ENCODE results near the gene C13orf46.

Gene C13orf46

GRCh38 chr13:113965383-113965874 is 8.4 kb downstream of the C13orf46 start:
- Histone ChIP-seq H3K36me3 (ENCODE audit: control insufficient read depth, insufficient read depth, low read length) (no peaks in the 10 kb centered on the region), H3K27me3 (ENCODE audit: control insufficient read depth, insufficient read depth, low read length) (no peaks in the 10 kb centered on the region), H3K4me1 (ENCODE audit: control insufficient read depth, insufficient read depth, low read length) (no peaks in the 10 kb centered on the region), H3K9me3 (ENCODE audit: control insufficient read depth, insufficient read depth, low read length) (peaks cover 10% of the 10 kb centered on the region), H3K9ac (ENCODE audit: low read depth, low read length) (no peak overlapping the region), H3K4me3 (ENCODE audit: low read depth, low read length) (no peak overlapping the region)

GRCh38 chr13:113964251-113964995 is 9.5 kb downstream of the C13orf46 start:
- peaks cover 13% of the 10 kb centered on the region for H3K9me3 ChIP-seq (ENCODE audit: control insufficient read depth, insufficient read depth, low read length)
- H3K27me3 ChIP-seq (ENCODE audit: control insufficient read depth, insufficient read depth, low read length): no peaks in the 10 kb centered on the region

GRCh38 chr13:113963376-113963775 is 10.5 kb downstream of the C13orf46 start:
- no peak overlapping the region for H3K9ac ChIP-seq (ENCODE audit: low read depth, low read length)
- no peaks in the 10 kb centered on the region for H3K4me1 ChIP-seq (ENCODE audit: control insufficient read depth, insufficient read depth, low read length)
- no peak overlapping the region for H3K4me3 ChIP-seq (ENCODE audit: low read depth, low read length)
- no peaks in the 10 kb centered on the region for H3K27me3 ChIP-seq (ENCODE audit: control insufficient read depth, insufficient read depth, low read length)
- no peaks in the 10 kb centered on the region for H3K36me3 ChIP-seq (ENCODE audit: control insufficient read depth, insufficient read depth, low read length)
- peaks cover 19% of the 10 kb centered on the region for H3K9me3 ChIP-seq (ENCODE audit: control insufficient read depth, insufficient read depth, low read length)

More at GRCh38 chr13:113964251-113964995, 9.5 kb downstream of the C13orf46 start:
- Histone ChIP-seq H3K4me3 (ENCODE audit: low read depth, low read length) (no peak overlapping the region), H3K4me1 (ENCODE audit: control insufficient read depth, insufficient read depth, low read length) (no peaks in the 10 kb centered on the region), H3K36me3 (ENCODE audit: control insufficient read depth, insufficient read depth, low read length) (no peaks in the 10 kb centered on the region), H3K9ac (ENCODE audit: low read depth, low read length) (no peak overlapping the region)

- H3K9me3 ChIP-seq (ENCODE audit: control insufficient read depth, insufficient read depth, low read length): peaks cover 19% of the 10 kb centered on the region
- H3K9ac ChIP-seq (ENCODE audit: low read depth, low read length): no peak overlapping the region
- no peaks in the 10 kb centered on the region for H3K36me3 ChIP-seq (ENCODE audit: control insufficient read depth, insufficient read depth, low read length)
- H3K4me1 ChIP-seq (ENCODE audit: control insufficient read depth, insufficient read depth, low read length): no peaks in the 10 kb centered on the region
- no peaks in the 10 kb centered on the region for H3K27me3 ChIP-seq (ENCODE audit: control insufficient read depth, insufficient read depth, low read length)
- no peak overlapping the region for H3K4me3 ChIP-seq (ENCODE audit: low read depth, low read length)
Observed at GRCh38 chr13:113962975-113963374, 10.9 kb downstream of the C13orf46 start.

GRCh38 chr13:113962386-113962785 is 11.5 kb downstream of the C13orf46 start:
- no peaks in the 10 kb centered on the region for H3K36me3 ChIP-seq (ENCODE audit: control insufficient read depth, insufficient read depth, low read length)
- peaks cover 19% of the 10 kb centered on the region for H3K9me3 ChIP-seq (ENCODE audit: control insufficient read depth, insufficient read depth, low read length)
- H3K9ac ChIP-seq (ENCODE audit: low read depth, low read length): no peak overlapping the region
- no peaks in the 10 kb centered on the region for H3K27me3 ChIP-seq (ENCODE audit: control insufficient read depth, insufficient read depth, low read length)
- no peaks in the 10 kb centered on the region for H3K4me1 ChIP-seq (ENCODE audit: control insufficient read depth, insufficient read depth, low read length)
- H3K4me3 ChIP-seq (ENCODE audit: low read depth, low read length): no peak overlapping the region

- H3K9me3 ChIP-seq (ENCODE audit: control insufficient read depth, insufficient read depth, low read length): peaks cover 19% of the 10 kb centered on the region
- peaks cover 4% of the 10 kb centered on the region for H3K36me3 ChIP-seq (ENCODE audit: control insufficient read depth, insufficient read depth, low read length)
- no peaks in the 10 kb centered on the region for H3K27me3 ChIP-seq (ENCODE audit: control insufficient read depth, insufficient read depth, low read length)
- H3K9ac ChIP-seq (ENCODE audit: low read depth, low read length): no peak overlapping the region
- H3K4me3 ChIP-seq (ENCODE audit: low read depth, low read length): no peak overlapping the region
- H3K4me1 ChIP-seq (ENCODE audit: control insufficient read depth, insufficient read depth, low read length): no peaks in the 10 kb centered on the region
Observed at GRCh38 chr13:113960276-113960948, 13.5 kb downstream of the C13orf46 start.

GRCh38 chr13:113959198-113959597 is 14.7 kb downstream of the C13orf46 start:
- Histone ChIP-seq H3K4me3 (ENCODE audit: low read depth, low read length) (no peak overlapping the region), H3K27me3 (ENCODE audit: control insufficient read depth, insufficient read depth, low read length) (no peaks in the 10 kb centered on the region), H3K9ac (ENCODE audit: low read depth, low read length) (no peak overlapping the region), H3K9me3 (ENCODE audit: control insufficient read depth, insufficient read depth, low read length) (peaks cover 19% of the 10 kb centered on the region), H3K36me3 (ENCODE audit: control insufficient read depth, insufficient read depth, low read length) (peaks cover 4% of the 10 kb centered on the region), H3K4me1 (ENCODE audit: control insufficient read depth, insufficient read depth, low read length) (no peaks in the 10 kb centered on the region)

GRCh38 chr13:113958373-113958772 is 15.5 kb downstream of the C13orf46 start:
- Histone ChIP-seq H3K4me3 (ENCODE audit: low read depth, low read length) (no peak overlapping the region), H3K27me3 (ENCODE audit: control insufficient read depth, insufficient read depth, low read length) (no peaks in the 10 kb centered on the region), H3K36me3 (ENCODE audit: control insufficient read depth, insufficient read depth, low read length) (peaks cover 4% of the 10 kb centered on the region), H3K9ac (ENCODE audit: low read depth, low read length) (no peak overlapping the region), H3K9me3 (ENCODE audit: control insufficient read depth, insufficient read depth, low read length) (peaks cover 19% of the 10 kb centered on the region), H3K4me1 (ENCODE audit: control insufficient read depth, insufficient read depth, low read length) (no peaks in the 10 kb centered on the region)

- H3K9me3 ChIP-seq (ENCODE audit: control insufficient read depth, insufficient read depth, low read length): peaks cover 12% of the 10 kb centered on the region
- no peak overlapping the region for H3K4me3 ChIP-seq (ENCODE audit: low read depth, low read length)
- no peak overlapping the region for H3K9ac ChIP-seq (ENCODE audit: low read depth, low read length)
- H3K27me3 ChIP-seq (ENCODE audit: control insufficient read depth, insufficient read depth, low read length): no peaks in the 10 kb centered on the region
- no peaks in the 10 kb centered on the region for H3K4me1 ChIP-seq (ENCODE audit: control insufficient read depth, insufficient read depth, low read length)
- peaks cover 4% of the 10 kb centered on the region for H3K36me3 ChIP-seq (ENCODE audit: control insufficient read depth, insufficient read depth, low read length)
Observed at GRCh38 chr13:113956571-113956970, 17.3 kb downstream of the C13orf46 start.

GRCh38 chr13:113955691-113956090 is 18.2 kb downstream of the C13orf46 start:
- Histone ChIP-seq H3K4me1 (ENCODE audit: control insufficient read depth, insufficient read depth, low read length) (no peaks in the 10 kb centered on the region), H3K36me3 (ENCODE audit: control insufficient read depth, insufficient read depth, low read length) (peaks cover 4% of the 10 kb centered on the region), H3K9ac (ENCODE audit: low read depth, low read length) (no peak overlapping the region), H3K27me3 (ENCODE audit: control insufficient read depth, insufficient read depth, low read length) (no peaks in the 10 kb centered on the region), H3K9me3 (ENCODE audit: control insufficient read depth, insufficient read depth, low read length) (peaks cover 11% of the 10 kb centered on the region), H3K4me3 (ENCODE audit: low read depth, low read length) (no peak overlapping the region)

GRCh38 chr13:113955235-113955634 is 18.6 kb downstream of the C13orf46 start:
- H3K9me3 ChIP-seq (ENCODE audit: control insufficient read depth, insufficient read depth, low read length): peaks cover 7% of the 10 kb centered on the region
- H3K27me3 ChIP-seq (ENCODE audit: control insufficient read depth, insufficient read depth, low read length): no peaks in the 10 kb centered on the region
- H3K36me3 ChIP-seq (ENCODE audit: control insufficient read depth, insufficient read depth, low read length): peaks cover 4% of the 10 kb centered on the region
- H3K9ac ChIP-seq (ENCODE audit: low read depth, low read length): no peak overlapping the region
- no peak overlapping the region for H3K4me3 ChIP-seq (ENCODE audit: low read depth, low read length)
- H3K4me1 ChIP-seq (ENCODE audit: control insufficient read depth, insufficient read depth, low read length): no peaks in the 10 kb centered on the region

All from iPS-15b (cell line).